ENCODE measurements around the gene RAB24.

RAB24 gene

DNA sequence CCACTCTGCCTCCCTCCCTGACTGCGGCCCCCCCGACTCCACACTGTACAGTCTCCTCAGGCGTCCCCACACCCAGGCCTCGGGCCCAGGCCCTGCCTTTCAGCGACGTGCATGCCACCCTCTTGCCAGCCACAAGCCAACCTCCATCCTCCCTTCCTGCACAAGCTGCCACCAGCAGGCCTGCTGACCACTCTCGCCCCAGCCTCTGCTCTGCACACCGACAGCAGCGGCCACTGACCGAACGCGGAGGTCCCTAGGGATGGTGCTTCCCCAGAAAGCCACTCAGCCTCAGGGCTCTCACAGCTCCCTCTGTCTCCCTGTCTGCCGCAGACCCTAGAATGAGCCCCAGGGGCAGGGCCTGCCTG, 29.4 kb upstream of the RAB24 start:
- no peak for DNase-seq

DNA sequence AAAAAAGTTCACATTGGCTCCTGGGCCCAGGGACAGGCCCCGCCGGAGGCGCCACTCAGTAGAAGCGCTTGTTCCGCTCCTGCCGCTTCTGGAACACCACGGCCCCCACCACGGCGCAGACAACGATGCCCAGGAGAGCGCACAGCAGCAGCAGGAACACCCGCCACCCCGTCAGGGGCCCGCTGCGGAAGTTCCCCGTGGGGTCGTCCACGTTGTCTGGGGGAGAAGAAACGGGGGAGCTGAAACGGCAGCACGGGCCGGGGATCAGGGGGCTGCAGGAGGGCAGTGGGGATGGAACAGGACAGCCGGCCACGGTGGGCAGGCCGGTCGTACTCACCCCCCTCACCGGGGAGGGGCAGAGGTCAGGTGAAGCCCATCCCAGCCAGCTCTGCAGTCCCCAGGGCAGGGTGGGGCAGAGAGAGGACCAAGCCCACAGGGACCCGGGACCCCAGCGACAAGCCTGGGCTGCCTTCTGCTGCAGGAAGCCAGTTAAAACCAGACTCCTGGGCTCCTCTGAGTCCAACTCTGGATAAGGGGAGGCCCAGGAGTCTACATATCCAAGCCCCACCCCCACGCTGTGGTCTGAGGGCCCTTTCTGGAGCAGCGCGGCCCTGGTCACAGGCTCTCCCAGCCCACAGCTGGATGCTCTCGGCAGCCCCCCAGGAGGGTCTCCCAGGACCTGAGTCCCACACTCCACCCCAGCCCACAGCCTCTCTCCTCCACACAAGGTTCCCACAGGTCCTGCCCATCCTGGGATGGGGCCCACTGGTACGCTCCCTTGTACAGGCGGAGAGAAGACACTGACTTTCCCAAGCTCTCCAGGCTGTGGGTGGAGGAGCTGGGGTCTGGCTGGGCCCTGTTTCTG, 28.7 kb upstream of the RAB24 start:
- DNase-seq: no peak

DNA sequence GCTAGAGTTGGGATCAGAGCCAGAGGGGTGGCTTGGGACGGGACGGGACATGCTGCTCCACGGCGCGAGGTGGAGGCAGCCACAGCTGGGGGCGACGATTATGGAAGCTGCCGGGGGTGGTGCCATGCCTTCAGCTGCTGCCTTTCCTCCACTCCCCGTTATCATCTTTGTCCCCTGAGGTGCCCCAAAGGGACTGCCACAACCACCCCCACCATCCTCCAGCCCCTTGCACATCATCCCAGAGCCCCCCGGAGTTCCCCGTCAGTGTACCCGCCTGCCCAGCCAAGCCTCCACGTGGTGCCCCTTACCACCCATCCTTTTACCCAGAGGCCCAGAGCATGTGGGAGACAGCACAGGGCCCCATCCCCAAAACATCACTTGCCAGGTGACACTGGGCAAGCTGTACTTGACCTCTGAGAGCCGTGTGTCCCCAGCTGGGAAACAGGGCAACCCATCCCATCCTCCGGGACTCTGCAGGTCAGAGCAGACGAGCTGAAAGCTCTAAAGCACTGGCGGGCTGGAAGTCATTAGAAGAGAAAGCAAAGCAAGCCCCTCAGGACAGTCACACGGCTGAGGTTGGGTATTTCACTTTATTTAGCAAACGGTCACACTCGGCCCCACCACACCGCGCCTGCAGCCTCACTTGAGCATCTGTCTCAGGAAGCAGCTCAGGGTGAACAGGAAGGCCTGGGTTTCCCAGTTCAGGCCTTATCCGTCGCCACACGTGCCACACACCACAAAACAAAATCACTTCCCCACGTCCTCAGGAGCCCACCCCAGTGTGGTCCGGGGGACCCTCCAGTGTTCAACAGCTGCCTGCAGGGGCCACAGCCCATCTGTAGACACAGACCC, 27.7 kb upstream of the RAB24 start:
- no peak for DNase-seq

DNA sequence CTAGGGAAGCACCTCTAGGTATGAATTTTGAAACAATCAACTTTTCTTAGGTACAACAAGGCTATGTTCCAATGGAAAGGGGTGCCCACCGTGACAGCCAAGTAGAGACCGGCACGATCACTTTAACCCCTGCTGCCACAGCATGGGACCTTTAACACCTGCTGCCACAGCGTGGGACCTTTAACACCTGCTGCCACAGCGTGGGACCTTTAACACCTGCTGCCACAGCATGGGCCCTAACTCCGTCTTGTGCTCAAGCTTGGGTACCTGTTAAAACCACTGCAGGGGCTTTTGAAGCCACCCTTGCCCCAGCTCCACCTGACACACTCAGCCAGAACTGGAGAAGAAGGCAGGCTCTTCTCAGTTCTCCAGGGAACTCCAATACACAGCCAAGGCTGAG, 26.4 kb upstream of the RAB24 start:
- no peak for DNase-seq

DNA sequence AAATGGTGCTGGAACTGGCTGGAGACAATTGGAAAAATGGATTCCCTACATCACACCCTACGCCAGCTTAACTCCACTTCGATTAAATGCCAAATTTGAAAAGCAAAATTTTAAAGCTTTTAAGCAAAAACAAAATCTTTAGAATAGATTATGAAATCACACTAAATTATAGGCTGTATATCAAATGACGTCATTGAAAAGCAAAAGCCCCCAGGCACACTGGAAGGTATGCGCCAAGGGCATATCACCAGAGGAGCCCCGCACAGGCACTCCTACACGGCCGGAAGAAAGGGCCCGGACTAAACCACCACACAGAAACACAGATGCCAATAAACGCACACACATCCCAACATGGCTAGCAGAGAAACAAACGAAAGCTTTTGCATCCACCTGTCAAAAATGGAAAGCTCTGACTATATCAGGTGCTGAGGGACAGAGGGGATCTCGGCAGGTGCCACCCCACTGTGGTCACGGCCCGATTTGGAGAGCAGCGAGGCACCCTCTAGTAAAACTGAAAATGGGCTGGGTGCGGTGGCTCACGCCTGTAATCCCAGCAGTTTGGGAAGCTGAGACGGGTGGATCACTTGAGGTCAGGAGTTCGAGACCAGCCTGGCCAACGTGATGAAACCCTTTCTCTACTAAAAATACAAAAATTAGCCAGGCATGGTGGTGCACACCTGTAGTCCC, 25.2 kb upstream of the RAB24 start:
- DNase-seq: no peak

DNA sequence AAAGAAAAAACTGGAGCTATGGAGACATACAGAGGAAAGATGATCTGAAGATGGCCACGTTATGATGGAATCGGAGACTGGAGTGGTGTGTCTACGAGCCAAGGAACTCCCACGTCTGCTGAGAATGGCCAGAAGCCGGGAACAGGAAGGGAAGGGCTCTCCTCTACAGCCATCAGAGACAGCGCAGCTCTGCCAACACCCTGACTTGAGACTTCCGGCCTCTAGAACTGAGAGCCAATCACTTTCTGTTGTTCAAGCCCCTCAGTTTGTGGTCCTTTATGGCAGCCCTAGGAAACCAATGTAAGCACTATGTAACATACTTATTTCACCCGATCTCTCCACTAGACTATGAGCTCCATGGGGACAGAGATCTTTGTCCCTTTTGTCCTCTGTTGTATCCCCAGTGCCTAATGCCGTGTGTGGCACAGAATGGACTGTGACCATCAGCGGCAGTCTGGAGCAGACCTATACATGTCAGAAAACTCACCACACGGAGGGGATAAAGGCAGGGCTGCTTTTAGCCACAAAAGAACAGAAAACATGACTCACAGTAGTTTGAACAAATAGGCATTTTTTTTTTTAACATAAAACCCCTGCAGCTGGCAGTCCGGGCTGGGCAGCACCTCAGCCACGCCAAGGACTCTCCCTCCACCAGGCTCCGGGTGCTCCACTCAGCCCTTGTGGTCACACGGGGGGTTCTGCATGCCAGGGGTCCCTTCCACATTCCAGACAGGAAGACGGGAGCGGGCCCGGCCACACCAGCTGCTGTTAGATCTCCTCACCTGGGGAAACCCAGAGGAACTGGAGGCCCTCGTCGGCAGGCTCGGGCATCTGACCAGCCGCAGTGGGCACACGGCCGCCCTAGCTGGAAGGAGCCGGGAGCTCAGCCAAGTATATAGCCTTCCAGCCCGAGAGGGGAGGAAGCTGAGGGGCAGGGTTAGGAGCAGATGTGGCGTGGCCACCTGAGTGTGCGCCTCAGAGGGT, 24.3 kb upstream of the RAB24 start:
- no peak for DNase-seq

DNA sequence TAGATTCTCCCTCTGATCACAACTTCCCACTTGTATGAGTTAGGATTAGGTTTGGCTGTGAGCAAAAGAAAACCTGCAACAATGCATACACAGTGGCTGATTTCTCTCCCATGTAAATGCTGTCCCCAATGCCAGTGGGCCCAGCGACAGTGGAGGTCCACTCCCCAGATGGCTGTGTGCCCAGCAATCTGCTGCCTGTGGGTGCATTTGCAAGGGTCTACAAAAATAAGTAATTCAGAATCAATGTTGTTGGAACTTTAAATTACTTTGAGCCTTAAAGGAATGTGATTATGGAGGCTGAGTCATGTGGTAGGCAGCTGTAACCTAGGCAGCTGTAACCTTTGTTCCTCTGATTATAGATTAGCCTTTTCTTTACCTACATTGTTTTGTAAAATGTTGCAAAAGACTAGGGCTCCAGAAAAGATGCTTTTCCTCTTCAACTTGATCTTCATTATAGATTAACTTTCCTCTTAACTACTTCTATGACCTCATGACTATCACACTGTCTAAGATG, 22.4 kb upstream of the RAB24 start:
- no peak for DNase-seq

DNA sequence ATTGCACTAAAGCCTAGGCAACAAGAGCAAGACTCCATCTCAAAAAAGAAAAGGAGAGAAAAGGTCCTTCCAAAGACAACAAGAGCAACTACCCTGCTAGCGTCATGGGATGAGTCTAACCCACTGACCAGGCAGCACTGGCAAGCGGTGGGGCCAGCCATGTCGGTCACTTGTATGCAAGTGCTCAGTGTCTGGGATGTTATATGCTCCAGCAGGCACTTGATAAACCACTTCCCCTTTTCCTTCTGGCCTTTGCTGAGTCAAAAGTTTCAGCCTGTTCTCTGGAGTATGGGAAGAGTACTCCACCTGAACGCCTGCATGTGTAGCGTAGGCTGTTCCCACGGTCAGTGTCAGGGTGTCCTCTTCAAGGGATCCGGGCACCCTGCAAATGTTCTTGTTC, 17.4 kb upstream of the RAB24 start:
- no peak for DNase-seq

DNA sequence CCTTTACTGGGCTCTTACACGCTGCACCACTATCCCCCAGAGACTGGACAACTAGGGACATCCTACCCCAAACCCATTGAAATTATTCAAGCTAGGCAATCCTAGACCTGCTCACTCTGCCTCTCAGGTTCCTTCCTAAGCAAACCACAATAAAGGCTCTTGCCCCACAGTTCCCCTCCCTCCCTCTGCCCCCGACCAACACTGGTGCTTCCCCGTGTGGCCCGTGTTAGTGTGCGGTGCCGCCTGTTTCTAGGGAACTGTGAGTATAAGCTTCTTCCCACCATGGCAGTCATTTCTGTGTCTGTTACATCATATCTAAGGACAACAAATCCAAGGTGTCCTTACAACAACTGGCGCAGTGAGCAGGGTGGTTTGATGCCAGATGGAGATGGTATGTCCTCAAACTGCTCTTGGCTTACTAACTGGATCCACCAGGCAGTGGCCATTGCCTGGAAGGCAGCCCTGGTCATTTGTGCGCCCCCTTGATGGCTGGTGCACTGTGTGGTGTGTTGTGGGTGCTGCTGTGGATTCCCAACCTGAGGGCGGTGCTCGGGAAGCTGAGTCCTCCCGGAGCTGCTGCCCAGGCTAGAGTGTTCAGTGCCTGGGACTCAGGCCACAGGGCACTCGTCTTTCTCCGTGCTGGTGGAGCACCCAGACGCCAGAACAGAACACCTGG, 16.5 kb upstream of the RAB24 start:
- DNase-seq: no peak

DNA sequence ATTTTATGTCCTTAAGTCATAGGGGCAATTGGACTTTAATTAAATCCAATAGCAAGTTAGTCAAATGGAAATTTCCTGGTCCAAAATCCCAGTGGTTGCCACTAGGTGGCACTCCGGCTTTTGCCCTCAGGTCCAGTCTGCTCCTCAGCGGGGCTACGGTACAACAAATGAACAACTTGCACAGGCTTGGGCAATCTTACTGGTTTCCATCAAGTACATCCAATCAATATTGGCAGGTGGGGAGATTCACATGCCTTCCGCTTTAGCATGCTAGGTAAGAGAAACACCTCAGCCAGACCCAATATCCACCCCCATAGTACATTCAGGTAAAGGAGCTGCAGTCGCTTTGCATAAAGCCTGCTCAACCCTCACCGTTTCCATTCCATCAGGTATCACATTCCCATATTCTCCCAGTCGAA, 14.4 kb upstream of the RAB24 start:
- peak; percentile 79 for DNase-seq

DNA sequence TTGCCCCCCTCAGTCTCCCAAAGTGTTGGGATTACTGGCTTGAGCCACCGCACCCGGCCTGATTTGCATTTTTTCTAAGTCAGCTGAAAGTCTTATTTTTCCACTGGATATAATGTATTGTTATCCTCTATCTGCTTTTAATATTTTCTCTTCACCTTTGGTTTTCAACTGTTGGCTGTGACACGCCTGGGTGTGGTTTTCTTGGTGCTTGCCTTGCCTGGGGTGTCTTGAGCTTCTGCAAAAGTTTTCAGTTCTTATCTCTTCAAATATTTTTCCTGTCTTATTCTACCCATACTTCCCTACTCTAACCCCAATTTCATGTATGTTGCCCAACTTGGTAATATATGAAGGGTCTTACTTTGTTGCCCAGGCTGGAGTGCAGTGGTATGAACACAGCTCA, 12.5 kb upstream of the RAB24 start:
- no peak for DNase-seq

DNA sequence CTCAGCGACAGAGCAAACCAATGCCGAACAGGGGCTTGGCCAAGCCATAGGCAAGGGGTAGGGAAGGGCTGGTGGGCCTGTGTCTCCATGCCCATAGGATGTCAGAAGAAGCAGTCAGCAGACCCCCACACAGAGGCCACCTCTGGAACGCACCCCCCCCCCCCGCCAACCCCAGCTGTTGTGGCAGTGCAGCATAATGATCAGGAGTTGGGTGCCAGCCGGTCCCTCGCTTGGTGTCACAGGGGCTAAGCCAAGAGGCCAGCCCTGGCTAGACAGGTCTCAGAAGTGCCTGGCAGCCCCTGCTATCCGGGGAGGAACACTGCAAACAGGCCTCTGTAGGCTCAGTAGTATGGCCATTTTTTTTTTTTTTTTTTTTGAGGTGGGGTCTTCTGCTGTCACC, 11.9 kb upstream of the RAB24 start:
- no peak for DNase-seq

DNA sequence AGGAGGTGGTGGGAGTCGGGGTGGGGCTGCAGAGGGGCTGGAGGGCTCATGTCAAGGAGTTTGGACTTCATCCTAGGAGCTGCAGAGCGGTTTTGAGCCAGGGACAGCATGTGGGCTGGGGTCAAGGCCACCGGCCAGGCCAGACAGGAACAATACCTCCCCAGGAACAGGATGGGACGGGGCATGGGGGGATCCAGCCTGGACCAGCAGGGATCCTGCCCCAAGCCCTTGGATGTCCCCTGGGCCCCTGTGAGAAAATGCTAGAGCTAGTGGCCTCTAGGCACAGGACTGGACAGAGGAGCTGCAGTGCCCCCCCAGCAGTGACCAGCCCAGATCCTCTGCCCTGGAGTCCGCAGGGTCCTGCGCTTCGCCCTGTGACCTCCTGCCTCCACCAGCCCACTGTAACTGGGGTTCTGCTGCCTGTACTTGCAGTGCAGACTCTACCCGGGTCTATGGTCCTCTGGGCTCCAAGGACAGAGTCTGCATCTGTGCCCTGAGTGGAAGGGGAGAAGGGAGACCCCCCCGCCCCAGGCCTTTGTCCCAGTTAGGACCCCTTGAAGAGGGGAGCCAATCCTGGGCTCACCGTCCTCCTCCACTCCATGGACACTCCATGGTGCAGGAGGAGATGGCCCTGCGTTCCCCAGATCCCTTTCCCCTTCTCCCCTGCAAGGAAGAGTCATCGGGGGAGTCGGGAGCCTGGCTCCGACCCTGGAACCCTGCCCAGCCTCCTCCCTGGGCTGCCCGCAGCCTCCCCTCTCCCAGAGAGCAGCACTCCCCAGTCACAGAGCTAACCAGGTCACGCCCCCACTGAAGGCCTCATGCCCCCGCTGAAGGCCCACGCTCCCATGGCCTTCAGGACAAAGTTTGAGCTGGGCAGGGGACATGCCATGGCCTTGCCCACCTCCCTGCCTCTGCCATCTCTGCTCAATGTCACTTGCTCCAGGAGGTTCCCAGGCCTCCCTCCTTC, 11.1 kb upstream of the RAB24 start:
- no peak for DNase-seq

DNA sequence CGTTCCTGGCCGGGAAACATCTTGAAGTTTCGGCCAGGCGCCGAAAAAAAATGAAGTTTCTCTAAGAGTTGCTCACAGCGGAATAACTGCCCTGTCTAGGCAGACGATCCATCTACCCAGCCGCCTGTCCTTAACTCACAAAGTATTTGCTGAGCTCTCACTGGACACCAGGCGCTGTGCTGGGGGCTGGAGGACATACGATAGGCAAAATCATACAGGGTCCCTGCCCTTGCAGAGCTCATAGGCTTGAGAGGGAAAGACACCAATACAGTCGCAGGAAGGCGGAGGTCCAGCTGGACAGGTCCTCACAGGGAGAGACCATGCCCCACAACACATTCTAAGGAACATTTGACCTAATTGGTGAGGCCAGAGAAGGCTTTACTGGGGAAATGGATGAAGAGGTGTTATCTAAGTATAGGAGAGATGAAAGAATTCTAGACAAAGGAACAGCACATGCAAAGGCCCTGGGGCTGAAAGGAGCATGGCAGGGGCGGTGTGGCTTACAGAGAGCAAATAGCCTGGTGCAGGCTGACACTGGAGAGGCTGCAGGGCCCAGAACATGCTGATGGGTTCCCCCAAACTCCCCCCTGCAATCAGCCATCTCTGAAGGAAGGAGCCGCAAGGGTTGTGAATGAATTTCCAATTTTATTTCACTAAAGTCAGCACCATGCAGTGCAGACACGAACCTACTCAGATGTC, 10.2 kb upstream of the RAB24 start:
- no peak for DNase-seq

DNA sequence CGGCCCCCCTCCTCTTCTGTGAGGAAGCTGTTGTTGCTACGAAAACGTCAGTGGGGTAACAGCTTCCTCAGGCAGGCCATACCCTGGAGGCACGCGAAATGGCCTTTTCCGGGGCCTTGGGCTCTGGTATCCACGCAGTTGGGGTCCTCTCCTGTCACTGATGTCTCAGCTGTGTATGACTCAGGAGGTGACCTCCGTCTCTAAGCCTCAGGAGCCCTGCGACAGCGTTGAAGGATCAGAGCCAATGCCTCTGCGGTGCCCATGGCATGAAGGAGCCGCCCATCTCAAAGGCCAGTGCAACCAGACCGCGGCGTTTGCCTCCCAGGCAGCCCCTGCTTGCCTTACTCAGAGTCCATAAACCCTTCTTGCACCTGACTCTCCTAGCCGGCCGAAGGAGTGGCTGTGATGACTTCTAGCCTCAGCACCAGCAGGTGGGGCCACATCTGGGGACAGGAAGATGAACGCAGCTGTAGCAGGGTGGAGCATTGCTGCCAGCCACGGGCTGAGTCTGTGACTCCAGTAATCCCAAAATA, 9.2 kb upstream of the RAB24 start:
- no peak for DNase-seq

DNA sequence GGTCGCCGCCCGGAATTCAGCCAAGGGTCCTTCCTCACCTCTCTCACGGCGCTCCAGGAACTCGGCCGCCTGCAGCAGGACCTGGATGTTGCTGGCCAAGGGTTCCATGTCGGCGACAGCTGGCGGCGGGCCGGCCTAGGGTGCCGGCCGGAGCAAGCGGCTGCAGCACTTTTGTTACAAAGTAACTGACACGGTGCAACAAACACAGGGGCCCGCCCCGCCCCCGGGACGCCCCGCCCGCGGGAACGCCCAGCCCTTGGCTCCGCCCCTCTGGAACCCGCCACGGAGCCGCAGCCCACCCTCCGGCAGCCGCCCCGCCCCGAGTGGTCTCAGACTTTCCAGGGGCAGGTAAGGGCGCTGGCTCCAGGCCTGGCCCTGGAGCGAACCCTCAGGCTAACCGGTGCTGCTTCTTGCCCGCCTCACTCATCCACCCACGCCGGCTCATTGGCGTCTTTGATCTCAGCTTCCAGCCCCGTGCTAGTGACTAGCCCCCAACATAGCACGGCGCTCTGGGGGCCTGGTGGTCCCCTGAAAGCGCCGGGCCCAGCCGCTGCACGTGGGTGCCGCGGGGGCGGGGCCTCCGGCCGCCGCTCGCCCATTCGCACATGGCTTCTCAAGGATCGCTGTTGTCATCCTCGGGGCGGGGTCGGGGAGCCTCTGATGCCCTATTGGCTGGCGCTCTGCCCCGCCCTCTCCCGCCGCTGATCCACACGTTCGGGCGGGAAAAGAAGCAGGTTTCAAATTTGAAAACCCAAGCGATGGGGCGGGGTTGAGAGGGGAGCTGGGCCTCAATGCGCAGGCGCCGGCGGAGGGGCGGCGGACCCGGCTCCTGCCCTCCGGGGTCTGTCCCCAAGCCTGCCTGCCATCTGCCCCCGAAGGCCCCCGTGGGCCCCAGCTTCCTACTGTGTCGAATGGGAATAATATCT, 8.5 kb upstream of the RAB24 start, which contains the start of gene MXD3:
Gene MXD3, minus strand, starts transcription at position 176 of the 926 bp plus-strand sequence. Its CDS starts 68 bp downstream, at position 108.
- DNase-seq: peak; percentile 94

DNA sequence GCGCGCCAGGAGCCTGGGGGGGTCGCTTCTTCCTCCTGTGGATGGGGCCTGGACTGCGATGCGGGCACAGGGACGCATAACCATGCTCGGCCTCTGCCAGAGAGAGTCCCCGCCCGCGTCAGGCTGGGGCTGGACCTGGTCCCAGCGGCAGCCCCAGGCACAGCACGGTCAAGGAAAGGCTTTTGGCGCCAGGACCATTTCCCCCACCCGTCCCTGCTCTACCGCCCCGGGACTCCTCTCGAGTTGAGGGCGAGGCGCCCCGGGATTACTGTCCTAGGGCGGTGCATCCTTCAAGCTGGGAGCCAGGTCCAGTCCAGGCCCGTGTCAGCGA, 7.8 kb upstream of the RAB24 start:
- DNase-seq: no peak

DNA sequence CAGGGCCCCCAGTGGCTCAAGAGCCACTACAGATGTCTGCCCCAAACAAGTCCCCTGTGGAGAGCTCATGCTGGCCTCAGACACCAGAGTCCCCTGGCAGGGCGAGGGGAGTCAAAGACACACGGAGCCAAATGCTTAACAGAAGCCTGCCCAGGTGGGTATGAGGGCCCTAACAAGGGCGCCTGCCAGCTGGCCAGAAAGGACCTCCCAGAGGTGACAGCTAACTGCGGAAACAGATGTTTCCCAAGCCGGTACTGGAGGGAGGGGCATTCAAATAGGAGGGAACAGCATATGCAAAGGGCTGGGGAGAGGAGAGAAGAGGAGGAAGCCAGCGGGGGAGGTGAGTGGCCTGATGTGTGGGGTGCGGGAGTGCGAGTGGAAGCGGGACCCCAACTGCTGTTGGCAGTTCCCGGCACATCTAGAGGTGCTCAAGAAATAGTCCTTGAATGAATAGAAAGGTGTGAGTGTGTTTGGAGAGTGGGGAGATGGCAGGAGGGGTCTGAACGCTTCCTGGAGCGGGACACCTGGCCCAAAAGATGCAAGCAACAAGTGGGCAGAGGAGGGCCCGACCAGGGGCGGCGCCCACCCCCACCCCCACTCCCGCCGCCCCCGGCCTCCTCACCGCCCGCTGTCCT, 7.4 kb upstream of the RAB24 start:
- no peak for DNase-seq
